Esophagus squamous epithelium (tissue), 5 donors: Measurements from ENCODE around the gene LBX1. TPM values are rescaled to one million over a fixed set of nuclear protein-coding genes. Genes with fewer than 3 reads are reported as not detected.

ENCODE experiments used
- DNase-seq: peaks from one replicate; lab custom pipeline; 2025; lab: John Stamatoyannopoulos, UW
- H3K27ac ChIP-seq, 4 donors: fragments of 200-600 bp; sonication (generic); one replicate each; pipeline ENCODE4 v1.5.1; 2016 to 2019; ENCODE audit warnings: mild to moderate bottlenecking in 1 of 4
- H3K27me3 ChIP-seq, 4 donors: fragments of 200-600 bp; sonication (generic); 1 replicate in 3 of 4; 2 replicates in 1 of 4; pipeline versions ENCODE4 v1.5.1 to v1.6.0; 2017 to 2021; ENCODE audit warnings: antibody characterized with exemption in 1 of 4
- H3K36me3 ChIP-seq, 3 donors: fragments of 200-600 bp; sonication (generic); one replicate each; pipeline ENCODE4 v1.5.1; 2016 to 2019
- H3K4me1 ChIP-seq, 3 donors: fragments of 200-600 bp; sonication (generic); one replicate each; pipeline ENCODE4 v1.5.1; 2017 to 2019
- H3K4me3 ChIP-seq, 4 donors: fragments of 200-600 bp; sonication (generic); 1 replicate in 3 of 4; 2 replicates in 1 of 4; pipeline ENCODE4 v1.5.1; 2016 to 2019; ENCODE audit warnings: mild to moderate bottlenecking in 2 of 4, moderate library complexity in 1 of 4
- H3K9me3 ChIP-seq, 3 donors: fragments of 200-600 bp; sonication (generic); one replicate each; pipeline ENCODE4 v1.5.1; 2016 to 2019
- POLR2A ChIP-seq, 4 donors: fragments of 450-650 bp; IDR thresholded peaks; one replicate each; pipeline ENCODE4 v1.6.1; 2017; ENCODE audit warnings: antibody characterized with exemption in 4 of 4, mild to moderate bottlenecking in 4 of 4, moderate library complexity in 3 of 4
- whole genome bisulfite sequencing, 2 donors: methylation state at CpG; one replicate each; pipeline ENCODE4 v1.1.5; 2018; 5-methylcytosine and 5-hydroxymethylcytosine counted together
- intact Hi-C: fragments of 100-400 bp; cut with DNase I; formaldehyde crosslinking; loops from one replicate; pipeline ENCODE4 v1.15.0; 2022
- total RNA-seq, 4 donors: library from RNA; depleted of rRNA; stranded (reverse); fragments of >200 nt; gene quantifications; one replicate each; pipeline ENCODE4 v1.1.0, GENCODE V29; 2016
- TF ChIP-seq, protein P1 (sequence below), 6 experiments: fragments of 450-650 bp in 4 of 6; fragments of 200-600 bp in 2 of 6; sonication (generic) in 2 of 6; IDR thresholded peaks; one replicate each; pipeline ENCODE4 v1.5.1; 2016 to 2019; ENCODE audit warnings: antibody characterized with exemption in 6 of 6, mild to moderate bottlenecking in 4 of 6, moderate library complexity in 4 of 6
- donor health status: DM: yes; HTN: yes; CAD: no.

Gene LBX1
- total RNA-seq, 4 donors from 2014 or later, result not detected

DNA sequence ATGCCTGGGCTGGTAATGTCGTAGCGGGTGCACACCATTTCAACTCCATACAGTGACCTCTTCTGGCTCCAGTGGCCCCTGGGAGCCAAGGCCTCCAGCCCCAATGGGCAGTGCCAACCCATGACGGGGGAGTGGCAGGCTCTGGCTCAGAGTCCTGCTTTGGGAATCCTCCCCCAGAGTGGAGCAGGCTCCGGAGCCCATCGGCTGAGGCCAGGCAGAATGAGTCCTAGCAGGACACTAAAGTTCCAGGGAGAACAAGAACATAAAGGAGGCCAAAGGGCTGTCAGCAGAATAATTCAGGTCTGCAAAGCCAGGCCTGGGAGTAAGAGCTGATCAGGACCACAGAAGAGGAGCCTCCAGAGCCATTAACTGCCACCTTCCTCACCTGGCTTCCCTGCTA lies 33.3 kb downstream of the LBX1 start:
- no peak for TF ChIP-seq POLR2A (IDR thresholded peaks at IDR 0.05)
- Histone ChIP-seq H3K4me1 (peaks cover 0 to 7% (median 0%) of the 10 kb centered on the region in 3 donors), H3K36me3 (no peaks in the 10 kb centered on the region), H3K9me3 (no peaks in the 10 kb centered on the region), H3K27ac (no peak overlapping the region), H3K4me3 (no peak overlapping the region), H3K27me3 (peaks cover 0 to 87% (median 0%) of the 10 kb centered on the region in 4 donors)
- WGBS, 2 donors, result 85 to 88% methylated on average over 2 to 3 of the region's 5 CpGs
- no peak for DNase-seq
- intact Hi-C loops, result no loop called here

DNA sequence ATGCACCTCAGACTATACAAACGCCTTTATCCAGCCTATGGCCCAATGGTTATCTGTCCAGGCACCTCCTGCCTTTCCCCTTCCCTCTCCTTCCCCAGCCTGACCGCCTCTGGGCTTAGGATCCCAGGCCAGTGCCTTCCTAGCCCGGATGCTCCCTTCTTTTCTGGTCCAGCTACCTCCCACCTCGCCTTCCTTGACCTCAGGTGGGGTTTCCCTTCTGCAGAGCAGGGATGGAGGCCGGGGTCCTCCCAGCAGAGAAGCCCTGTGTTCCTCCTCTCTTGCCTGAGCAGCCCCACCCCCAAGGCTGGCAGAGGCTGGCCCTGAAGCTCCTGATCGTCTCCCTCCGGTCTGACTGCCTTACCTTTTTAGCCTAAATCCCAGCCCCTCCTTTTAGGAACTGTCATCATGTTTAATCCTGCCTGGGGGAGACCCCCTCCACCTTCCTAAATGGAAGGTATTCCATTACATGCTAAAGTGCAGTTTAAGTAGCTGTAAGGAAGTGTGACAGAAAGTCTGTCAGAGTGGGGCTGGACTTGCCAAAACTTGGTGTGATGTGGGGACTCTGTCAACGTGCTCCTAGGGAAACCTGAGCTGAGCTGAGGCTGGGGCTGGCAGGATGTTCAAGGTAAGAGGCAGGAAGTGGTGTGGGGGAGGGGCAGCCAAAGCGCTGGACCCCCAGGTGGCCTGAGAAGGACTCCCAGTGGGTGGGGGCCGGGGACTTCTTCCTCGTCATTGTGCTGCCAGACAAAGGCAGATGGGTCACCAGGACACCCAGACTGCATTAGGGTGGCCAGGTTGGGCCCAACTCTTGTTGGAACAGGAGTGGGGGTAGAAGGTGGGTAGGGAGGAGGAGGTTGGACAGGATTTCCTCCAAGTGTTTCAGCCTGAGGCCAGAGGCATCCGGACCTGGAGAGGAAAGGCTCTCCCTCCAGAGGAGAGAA lies 39.5 kb downstream of the LBX1 start:
- H3K36me3 ChIP-seq, result no peaks in the 10 kb centered on the region
- no peak overlapping the region for H3K4me3 ChIP-seq
- no peak for DNase-seq
- peaks cover 0 to 10% (median 0%) of the 10 kb centered on the region in 3 donors for H3K4me1 ChIP-seq
- H3K9me3 ChIP-seq, result no peaks in the 10 kb centered on the region
- no peak for TF ChIP-seq POLR2A (IDR thresholded peaks at IDR 0.05)
- TF ChIP-seq, protein P1, sequence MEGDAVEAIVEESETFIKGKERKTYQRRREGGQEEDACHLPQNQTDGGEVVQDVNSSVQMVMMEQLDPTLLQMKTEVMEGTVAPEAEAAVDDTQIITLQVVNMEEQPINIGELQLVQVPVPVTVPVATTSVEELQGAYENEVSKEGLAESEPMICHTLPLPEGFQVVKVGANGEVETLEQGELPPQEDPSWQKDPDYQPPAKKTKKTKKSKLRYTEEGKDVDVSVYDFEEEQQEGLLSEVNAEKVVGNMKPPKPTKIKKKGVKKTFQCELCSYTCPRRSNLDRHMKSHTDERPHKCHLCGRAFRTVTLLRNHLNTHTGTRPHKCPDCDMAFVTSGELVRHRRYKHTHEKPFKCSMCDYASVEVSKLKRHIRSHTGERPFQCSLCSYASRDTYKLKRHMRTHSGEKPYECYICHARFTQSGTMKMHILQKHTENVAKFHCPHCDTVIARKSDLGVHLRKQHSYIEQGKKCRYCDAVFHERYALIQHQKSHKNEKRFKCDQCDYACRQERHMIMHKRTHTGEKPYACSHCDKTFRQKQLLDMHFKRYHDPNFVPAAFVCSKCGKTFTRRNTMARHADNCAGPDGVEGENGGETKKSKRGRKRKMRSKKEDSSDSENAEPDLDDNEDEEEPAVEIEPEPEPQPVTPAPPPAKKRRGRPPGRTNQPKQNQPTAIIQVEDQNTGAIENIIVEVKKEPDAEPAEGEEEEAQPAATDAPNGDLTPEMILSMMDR (IDR thresholded peaks at IDR 0.05), result no peak
- no peak overlapping the region for H3K27ac ChIP-seq
- intact Hi-C loops, result no loop called here
- 52 to 53% methylated on average over 11 to 12 of the region's 12 CpGs for WGBS, 2 donors
- peaks cover 0 to 58% (median 0%) of the 10 kb centered on the region in 4 donors for H3K27me3 ChIP-seq

DNA sequence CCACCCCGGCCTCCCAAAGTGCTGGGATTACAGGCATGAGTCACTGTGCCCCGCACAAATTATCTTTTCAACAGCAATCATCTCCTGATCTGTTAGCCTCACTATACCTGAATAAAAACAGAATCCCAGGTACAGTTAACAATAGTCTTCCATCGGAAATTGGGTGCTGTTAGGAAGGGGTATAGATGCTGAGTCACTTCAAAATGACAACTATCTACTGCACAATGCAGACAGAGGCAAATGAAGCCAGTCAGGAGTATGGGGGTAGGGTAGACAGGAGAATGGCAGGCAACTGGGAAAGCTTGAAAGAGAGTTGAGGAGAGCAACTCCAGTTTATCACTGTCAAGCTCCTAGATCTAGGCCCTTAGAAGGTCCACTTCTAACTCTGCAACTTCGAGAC lies 40.3 kb downstream of the LBX1 start:
- WGBS, 2 donors, result 56 to 64% methylated on average over 4 of the region's 4 CpGs
- intact Hi-C loops, result no loop called here
- no peaks in the 10 kb centered on the region for H3K36me3 ChIP-seq
- TF ChIP-seq POLR2A (IDR thresholded peaks at IDR 0.05), result no peak
- TF ChIP-seq, protein P1 (IDR thresholded peaks at IDR 0.05), result no peak
- no peak for DNase-seq
- no peak overlapping the region for H3K4me3 ChIP-seq
- H3K27me3 ChIP-seq, result peaks cover 0 to 50% (median 0%) of the 10 kb centered on the region in 4 donors
- no peak overlapping the region for H3K27ac ChIP-seq
- H3K9me3 ChIP-seq, result no peaks in the 10 kb centered on the region
- H3K4me1 ChIP-seq, result peaks cover 0 to 10% (median 0%) of the 10 kb centered on the region in 3 donors

DNA sequence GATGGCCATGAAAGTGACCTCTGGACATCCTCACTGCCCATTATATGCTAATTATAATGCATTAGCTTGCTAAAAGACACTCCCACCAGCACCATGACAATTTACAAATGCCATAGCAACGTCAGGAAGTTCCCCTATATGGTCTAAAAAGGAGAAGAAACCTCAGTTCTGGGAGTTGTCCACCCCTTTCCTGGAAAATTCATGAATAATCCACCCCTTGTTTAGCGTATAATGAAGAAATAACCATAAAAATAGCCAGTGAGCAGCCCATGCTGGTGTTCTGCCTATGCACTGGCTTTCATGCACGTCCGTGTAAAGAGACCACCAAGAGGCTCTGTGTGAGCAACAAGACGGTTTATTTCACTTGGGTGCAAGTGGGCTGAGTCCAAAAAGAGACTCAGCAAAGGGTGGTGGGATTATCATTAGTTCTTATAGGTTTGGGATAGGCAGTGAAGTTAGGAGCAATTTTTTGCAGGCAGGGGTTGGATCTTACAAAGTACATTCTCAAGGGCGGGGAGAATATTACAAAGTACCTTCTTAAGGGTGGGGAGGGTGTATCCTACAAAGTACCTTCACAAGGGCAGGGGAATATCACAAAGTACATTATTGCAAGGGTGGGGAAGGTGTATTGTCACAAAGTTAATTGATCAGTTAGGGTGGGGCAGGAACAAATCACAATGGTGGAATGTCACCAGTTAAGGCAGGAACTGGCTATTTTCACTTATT lies 45.6 kb downstream of the LBX1 start:
- WGBS, 2 donors, result 64 to 68% methylated on average over 6 of the region's 6 CpGs
- H3K27ac ChIP-seq, result no peak overlapping the region

DNA sequence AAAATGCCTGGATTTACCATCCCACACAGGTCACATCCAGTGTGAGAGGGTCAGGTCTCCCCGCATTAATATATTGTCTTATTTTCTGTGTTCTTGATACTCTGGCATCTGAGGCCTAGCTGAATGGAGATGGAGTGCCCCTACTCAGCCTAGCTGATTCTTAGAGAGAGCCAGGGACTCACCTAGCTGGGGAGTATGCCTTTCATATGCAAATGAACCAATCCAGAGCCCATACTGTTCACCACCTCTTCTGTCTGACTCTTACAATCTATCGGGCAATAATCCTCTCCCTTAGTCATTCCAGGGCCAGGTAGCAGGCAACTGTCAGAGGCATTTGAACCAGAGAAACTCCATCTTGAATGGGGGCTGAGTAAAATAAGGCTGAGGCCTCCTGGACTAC lies 46.3 kb downstream of the LBX1 start:
- WGBS, 2 donors, result 66 to 90% methylated on average over 1 to 2 of the region's 2 CpGs
- no peak for DNase-seq
- H3K36me3 ChIP-seq, result no peaks in the 10 kb centered on the region
- TF ChIP-seq, protein P1 (IDR thresholded peaks at IDR 0.05), result no peak
- no peak for TF ChIP-seq POLR2A (IDR thresholded peaks at IDR 0.05)
- intact Hi-C loops, result no loop called here
- H3K4me3 ChIP-seq, result no peak overlapping the region
- no peaks in the 10 kb centered on the region for H3K9me3 ChIP-seq
- no peak overlapping the region for H3K27ac ChIP-seq
- peaks cover 0 to 59% (median under 1%) of the 10 kb centered on the region in 4 donors for H3K27me3 ChIP-seq
- H3K4me1 ChIP-seq, result no peaks in the 10 kb centered on the region

More for the DNA sequence above, 45.6 kb downstream of the LBX1 start:
- Histone ChIP-seq H3K9me3 (no peaks in the 10 kb centered on the region), H3K4me3 (no peak overlapping the region), H3K27me3 (peaks cover 0 to 52% (median under 1%) of the 10 kb centered on the region in 4 donors), H3K4me1 (no peaks in the 10 kb centered on the region), H3K36me3 (no peaks in the 10 kb centered on the region)
- DNase-seq, result no peak
- intact Hi-C loops, result no loop called here
- TF ChIP-seq, protein P1 (IDR thresholded peaks at IDR 0.05), result no peak
- no peak for TF ChIP-seq POLR2A (IDR thresholded peaks at IDR 0.05)

Other genes with a start within 250 kb of the LBX1 start
- 10 to 100 TPM; 52.7 to 71.9 (median 60.7) TPM for gene MRPL43, start 242.0 kb downstream of the LBX1 start, total RNA-seq
- gene TWNK, start 241.9 kb downstream of the LBX1 start, total RNA-seq, result 10 to 100 TPM in 1 of 4 donors, 1 to 10 TPM in 3; 5.0 to 13.9 (median 6.5) TPM
- 10 to 100 TPM; 26.7 to 55.2 (median 41.4) TPM for gene LZTS2, start 229.7 kb downstream of the LBX1 start, total RNA-seq
- gene PDZD7, start 198.3 kb downstream of the LBX1 start, total RNA-seq, result under 1 TPM in 3 of 4 donors, not detected in 1; 0.19 to 0.29 (median 0.26) TPM
- gene SFXN3, start 198.2 kb downstream of the LBX1 start, total RNA-seq, result 10 to 100 TPM in 2 of 4 donors, 1 to 10 TPM in 2; 3.9 to 30.7 (median 9.4) TPM
- gene KAZALD1, start 167.5 kb downstream of the LBX1 start, total RNA-seq, result 1 to 10 TPM in 2 of 4 donors, under 1 TPM in 1, not detected in 1; 0.47 to 1.4 (median 1.1) TPM
- gene TLX1, start 98.2 kb downstream of the LBX1 start, total RNA-seq, result not detected
- 10 to 100 TPM in 2 of 4 donors, 1 to 10 TPM in 2; 8.0 to 15.1 (median 10.4) TPM for gene BTRC, start 124.7 kb upstream of the LBX1 start, total RNA-seq